ENCODE results near the gene AASS.

DNA sequence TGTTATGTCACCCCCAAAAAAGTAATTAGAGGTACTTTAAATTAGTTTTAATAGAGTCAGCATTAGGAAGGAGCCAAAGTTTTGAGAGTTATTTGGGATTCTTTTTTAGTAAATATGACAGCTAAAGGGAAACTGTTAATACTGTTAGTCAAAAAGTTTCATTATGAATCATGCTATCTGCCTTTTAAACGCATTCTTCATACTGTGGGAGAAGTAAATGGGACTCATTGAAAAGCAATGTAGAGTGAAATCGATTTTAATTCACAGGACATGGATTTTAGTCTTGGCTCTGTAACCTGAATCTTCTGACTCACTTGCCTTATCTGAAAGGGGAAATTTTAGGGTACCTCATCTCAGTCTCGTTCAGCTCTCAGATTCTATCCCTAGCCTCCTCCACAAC is 105.1 kb downstream of the AASS start:
- TF ChIP-seq, protein P1, sequence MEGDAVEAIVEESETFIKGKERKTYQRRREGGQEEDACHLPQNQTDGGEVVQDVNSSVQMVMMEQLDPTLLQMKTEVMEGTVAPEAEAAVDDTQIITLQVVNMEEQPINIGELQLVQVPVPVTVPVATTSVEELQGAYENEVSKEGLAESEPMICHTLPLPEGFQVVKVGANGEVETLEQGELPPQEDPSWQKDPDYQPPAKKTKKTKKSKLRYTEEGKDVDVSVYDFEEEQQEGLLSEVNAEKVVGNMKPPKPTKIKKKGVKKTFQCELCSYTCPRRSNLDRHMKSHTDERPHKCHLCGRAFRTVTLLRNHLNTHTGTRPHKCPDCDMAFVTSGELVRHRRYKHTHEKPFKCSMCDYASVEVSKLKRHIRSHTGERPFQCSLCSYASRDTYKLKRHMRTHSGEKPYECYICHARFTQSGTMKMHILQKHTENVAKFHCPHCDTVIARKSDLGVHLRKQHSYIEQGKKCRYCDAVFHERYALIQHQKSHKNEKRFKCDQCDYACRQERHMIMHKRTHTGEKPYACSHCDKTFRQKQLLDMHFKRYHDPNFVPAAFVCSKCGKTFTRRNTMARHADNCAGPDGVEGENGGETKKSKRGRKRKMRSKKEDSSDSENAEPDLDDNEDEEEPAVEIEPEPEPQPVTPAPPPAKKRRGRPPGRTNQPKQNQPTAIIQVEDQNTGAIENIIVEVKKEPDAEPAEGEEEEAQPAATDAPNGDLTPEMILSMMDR (IDR thresholded peaks at IDR 0.05), result no peak
- TF ChIP-seq EZH2 (IDR thresholded peaks at IDR 0.05) (no peak), EZH2phosphoT487 (IDR thresholded peaks at IDR 0.05) (no peak)
